Loucy (cell line): Measurements from ENCODE around the gene CEACAM5.

Experiments
- H2AFZ ChIP-seq: fragments of 200-600 bp; sonication (generic); 2 replicates; pipeline ENCODE4 v1.6.0; 2016; ENCODE audit warnings: antibody characterized with exemption, mild to moderate bottlenecking, low read length, moderate library complexity
- H3F3A ChIP-seq: fragments of 200-600 bp; 2 replicates; pipeline ENCODE4 v1.6.0; 2016; ENCODE audit warnings: antibody characterized with exemption, low read depth, mild to moderate bottlenecking
- H3K27me3 ChIP-seq: fragments of 200-600 bp; sonication (generic); 2 replicates; pipeline ENCODE4 v1.6.1; 2014; ENCODE audit warnings: low read length, mild to moderate bottlenecking; ENCODE audit not compliant: insufficient read depth, poor library complexity, severe bottlenecking
- H3K36me3 ChIP-seq: fragments of 200-600 bp; sonication (generic); 2 replicates; pipeline ENCODE4 v1.6.1; 2016; ENCODE audit warnings: low read length; ENCODE audit not compliant: insufficient read depth
- H3K4me1 ChIP-seq: fragments of 200-600 bp; sonication (generic); 2 replicates; pipeline ENCODE4 v1.5.1; 2014; ENCODE audit warnings: low read length, mild to moderate bottlenecking; ENCODE audit not compliant: insufficient read depth, poor library complexity, severe bottlenecking
- H3K4me2 ChIP-seq: fragments of 200-600 bp; sonication (generic); 2 replicates; pipeline ENCODE4 v1.6.0; 2014; ENCODE audit warnings: antibody characterized with exemption, low read length, low read depth, mild to moderate bottlenecking; ENCODE audit not compliant: poor library complexity, severe bottlenecking
- H3K4me3 ChIP-seq: fragments of 200-600 bp; sonication (generic); 2 replicates; pipeline ENCODE4 v1.5.1; 2014; ENCODE audit warnings: low read length, mild to moderate bottlenecking, mixed read lengths; ENCODE audit not compliant: poor library complexity, severe bottlenecking
- H3K79me2 ChIP-seq: fragments of 200-600 bp; sonication (generic); 2 replicates; pipeline ENCODE4 v1.6.1; 2014; ENCODE audit warnings: low read length; ENCODE audit not compliant: insufficient read depth
- H3K9ac ChIP-seq: fragments of 200-600 bp; sonication (generic); 2 replicates; pipeline ENCODE4 v1.6.0; 2014; ENCODE audit warnings: mild to moderate bottlenecking, low read depth, low read length, moderate library complexity; ENCODE audit not compliant: poor library complexity, severe bottlenecking
- H3K9me2 ChIP-seq: fragments of 200-600 bp; sonication (generic); replicated peaks from 2 replicates; pipeline ENCODE4 v1.6.1; 2016; ENCODE audit warnings: low read depth, low read length, mixed read lengths
- H3K9me3 ChIP-seq: fragments of 200-600 bp; sonication (generic); 2 replicates; pipeline ENCODE4 v1.6.1; 2014; ENCODE audit warnings: mild to moderate bottlenecking, antibody characterized with exemption, low read length, low read depth; ENCODE audit not compliant: insufficient read depth
- H4K20me1 ChIP-seq: fragments of 200-600 bp; sonication (generic); 2 replicates; pipeline ENCODE4 v1.6.0; 2014; ENCODE audit warnings: antibody characterized with exemption, low read length, mild to moderate bottlenecking; ENCODE audit not compliant: insufficient read depth, poor library complexity, severe bottlenecking
- EZH2phosphoT487 ChIP-seq: fragments of 200-600 bp; IDR thresholded peaks from 2 replicates; pipeline ENCODE4 v1.6.1; 2018; ENCODE audit warnings: antibody characterized with exemption, mild to moderate bottlenecking, moderate library complexity, borderline replicate concordance
- TF ChIP-seq, protein P1 (sequence below): fragments of 200-600 bp; sonication (generic); conservative IDR thresholded peaks from 2 replicates; pipeline ENCODE4 v1.5.1; 2014; ENCODE audit warnings: mild to moderate bottlenecking, antibody characterized with exemption, low read length

Gene CEACAM5

DNA sequence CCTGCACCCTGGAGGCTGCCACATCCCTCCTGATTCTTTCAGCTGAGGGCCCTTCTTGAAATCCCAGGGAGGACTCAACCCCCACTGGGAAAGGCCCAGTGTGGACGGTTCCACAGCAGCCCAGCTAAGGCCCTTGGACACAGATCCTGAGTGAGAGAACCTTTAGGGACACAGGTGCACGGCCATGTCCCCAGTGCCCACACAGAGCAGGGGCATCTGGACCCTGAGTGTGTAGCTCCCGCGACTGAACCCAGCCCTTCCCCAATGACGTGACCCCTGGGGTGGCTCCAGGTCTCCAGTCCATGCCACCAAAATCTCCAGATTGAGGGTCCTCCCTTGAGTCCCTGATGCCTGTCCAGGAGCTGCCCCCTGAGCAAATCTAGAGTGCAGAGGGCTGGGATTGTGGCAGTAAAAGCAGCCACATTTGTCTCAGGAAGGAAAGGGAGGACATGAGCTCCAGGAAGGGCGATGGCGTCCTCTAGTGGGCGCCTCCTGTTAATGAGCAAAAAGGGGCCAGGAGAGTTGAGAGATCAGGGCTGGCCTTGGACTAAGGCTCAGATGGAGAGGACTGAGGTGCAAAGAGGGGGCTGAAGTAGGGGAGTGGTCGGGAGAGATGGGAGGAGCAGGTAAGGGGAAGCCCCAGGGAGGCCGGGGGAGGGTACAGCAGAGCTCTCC, 6.9 kb upstream of the CEACAM5 start:
- Histone ChIP-seq H3K4me3 (no peak overlapping the region), H3K79me2 (no peaks in the 10 kb centered on the region), H4K20me1 (no peaks in the 10 kb centered on the region), H3K4me1 (no peaks in the 10 kb centered on the region), H2AFZ (no peak overlapping the region), H3K9me3 (no peaks in the 10 kb centered on the region), H3F3A (no peaks in the 10 kb centered on the region), H3K9me2 (no peaks in the 10 kb centered on the region), H3K27me3 (no peaks in the 10 kb centered on the region), H3K9ac (no peak overlapping the region), H3K4me2 (no peak overlapping the region), H3K36me3 (no peaks in the 10 kb centered on the region)
- TF ChIP-seq EZH2phosphoT487, result no peak
- TF ChIP-seq, protein P1, sequence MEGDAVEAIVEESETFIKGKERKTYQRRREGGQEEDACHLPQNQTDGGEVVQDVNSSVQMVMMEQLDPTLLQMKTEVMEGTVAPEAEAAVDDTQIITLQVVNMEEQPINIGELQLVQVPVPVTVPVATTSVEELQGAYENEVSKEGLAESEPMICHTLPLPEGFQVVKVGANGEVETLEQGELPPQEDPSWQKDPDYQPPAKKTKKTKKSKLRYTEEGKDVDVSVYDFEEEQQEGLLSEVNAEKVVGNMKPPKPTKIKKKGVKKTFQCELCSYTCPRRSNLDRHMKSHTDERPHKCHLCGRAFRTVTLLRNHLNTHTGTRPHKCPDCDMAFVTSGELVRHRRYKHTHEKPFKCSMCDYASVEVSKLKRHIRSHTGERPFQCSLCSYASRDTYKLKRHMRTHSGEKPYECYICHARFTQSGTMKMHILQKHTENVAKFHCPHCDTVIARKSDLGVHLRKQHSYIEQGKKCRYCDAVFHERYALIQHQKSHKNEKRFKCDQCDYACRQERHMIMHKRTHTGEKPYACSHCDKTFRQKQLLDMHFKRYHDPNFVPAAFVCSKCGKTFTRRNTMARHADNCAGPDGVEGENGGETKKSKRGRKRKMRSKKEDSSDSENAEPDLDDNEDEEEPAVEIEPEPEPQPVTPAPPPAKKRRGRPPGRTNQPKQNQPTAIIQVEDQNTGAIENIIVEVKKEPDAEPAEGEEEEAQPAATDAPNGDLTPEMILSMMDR, result peak; percentile 67

DNA sequence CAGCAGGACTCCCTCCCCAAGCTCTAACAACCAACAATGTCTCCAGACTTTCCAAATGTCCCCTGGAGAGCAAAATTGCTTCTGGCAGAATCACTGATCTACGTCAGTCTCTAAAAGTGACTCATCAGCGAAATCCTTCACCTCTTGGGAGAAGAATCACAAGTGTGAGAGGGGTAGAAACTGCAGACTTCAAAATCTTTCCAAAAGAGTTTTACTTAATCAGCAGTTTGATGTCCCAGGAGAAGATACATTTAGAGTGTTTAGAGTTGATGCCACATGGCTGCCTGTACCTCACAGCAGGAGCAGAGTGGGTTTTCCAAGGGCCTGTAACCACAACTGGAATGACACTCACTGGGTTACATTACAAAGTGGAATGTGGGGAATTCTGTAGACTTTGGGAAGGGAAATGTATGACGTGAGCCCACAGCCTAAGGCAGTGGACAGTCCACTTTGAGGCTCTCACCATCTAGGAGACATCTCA, 6.2 kb upstream of the CEACAM5 start:
- no peaks in the 10 kb centered on the region for H3K79me2 ChIP-seq
- no peak overlapping the region for H3K9ac ChIP-seq
- H3K27me3 ChIP-seq, result no peaks in the 10 kb centered on the region
- H3K9me3 ChIP-seq, result no peaks in the 10 kb centered on the region
- H3K4me2 ChIP-seq, result no peak overlapping the region
- H4K20me1 ChIP-seq, result no peaks in the 10 kb centered on the region
- H3K9me2 ChIP-seq, result no peaks in the 10 kb centered on the region
- no peak overlapping the region for H3K4me3 ChIP-seq
- H3K4me1 ChIP-seq, result no peaks in the 10 kb centered on the region
- no peaks in the 10 kb centered on the region for H3K36me3 ChIP-seq
- H3F3A ChIP-seq, result no peaks in the 10 kb centered on the region
- TF ChIP-seq EZH2phosphoT487, result no peak
- TF ChIP-seq, protein P1, result no peak
- H2AFZ ChIP-seq, result no peak overlapping the region

DNA sequence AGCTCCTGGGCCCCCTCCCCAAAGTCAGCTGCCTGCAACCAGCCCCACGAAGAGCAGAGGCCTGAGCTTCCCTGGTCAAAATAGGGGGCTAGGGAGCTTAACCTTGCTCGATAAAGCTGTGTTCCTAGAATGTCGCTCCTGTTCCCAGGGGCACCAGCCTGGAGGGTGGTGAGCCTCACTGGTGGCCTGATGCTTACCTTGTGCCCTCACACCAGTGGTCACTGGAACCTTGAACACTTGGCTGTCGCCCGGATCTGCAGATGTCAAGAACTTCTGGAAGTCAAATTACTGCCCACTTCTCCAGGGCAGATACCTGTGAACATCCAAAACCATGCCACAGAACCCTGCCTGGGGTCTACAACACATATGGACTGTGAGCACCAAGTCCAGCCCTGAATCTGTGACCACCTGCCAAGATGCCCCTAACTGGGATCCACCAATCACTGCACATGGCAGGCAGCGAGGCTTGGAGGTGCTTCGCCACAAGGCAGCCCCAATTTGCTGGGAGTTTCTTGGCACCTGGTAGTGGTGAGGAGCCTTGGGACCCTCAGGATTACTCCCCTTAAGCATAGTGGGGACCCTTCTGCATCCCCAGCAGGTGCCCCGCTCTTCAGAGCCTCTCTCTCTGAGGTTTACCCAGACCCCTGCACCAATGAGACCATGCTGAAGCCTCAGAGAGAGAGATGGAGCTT, 4.7 kb upstream of the CEACAM5 start:
- Histone ChIP-seq H3F3A (no peaks in the 10 kb centered on the region), H2AFZ (no peak overlapping the region), H3K4me2 (no peak overlapping the region), H3K4me1 (no peaks in the 10 kb centered on the region), H3K79me2 (no peaks in the 10 kb centered on the region), H3K36me3 (no peaks in the 10 kb centered on the region), H4K20me1 (no peaks in the 10 kb centered on the region), H3K27me3 (no peaks in the 10 kb centered on the region), H3K9me3 (no peaks in the 10 kb centered on the region), H3K9me2 (no peaks in the 10 kb centered on the region), H3K9ac (no peak overlapping the region), H3K4me3 (no peak overlapping the region)
- no peak for TF ChIP-seq EZH2phosphoT487
- TF ChIP-seq, protein P1, result no peak
